Vagina (tissue), 2 donors: ENCODE data around the gene UBQLN1.

ENCODE experiments used
- CTCF ChIP-seq, 3 experiments: fragments of 450-650 bp in 2 of 3; fragments of 200-600 bp in 1 of 3; sonication (generic) in 1 of 3; IDR thresholded peaks; one replicate each; pipeline ENCODE4 v1.5.1; 2017 to 2019; ENCODE audit warnings: antibody characterized with exemption in 3 of 3, mild to moderate bottlenecking in 2 of 3, moderate library complexity in 2 of 3
- POLR2A ChIP-seq, 2 donors: fragments of 450-650 bp; IDR thresholded peaks; one replicate each; pipeline ENCODE4 v1.6.1; 2017; ENCODE audit warnings: antibody characterized with exemption in 2 of 2, mild to moderate bottlenecking in 2 of 2, moderate library complexity in 2 of 2
- POLR2AphosphoS5 ChIP-seq, 2 donors: sonication (generic); formaldehyde crosslinking; IDR thresholded peaks; one replicate each; pipeline ENCODE4 v1.9.0; 2017; ENCODE audit warnings: antibody characterized with exemption in 2 of 2, mild to moderate bottlenecking in 2 of 2, low read depth in 1 of 2; ENCODE audit not compliant: insufficient read depth in 1 of 2

DNA sequence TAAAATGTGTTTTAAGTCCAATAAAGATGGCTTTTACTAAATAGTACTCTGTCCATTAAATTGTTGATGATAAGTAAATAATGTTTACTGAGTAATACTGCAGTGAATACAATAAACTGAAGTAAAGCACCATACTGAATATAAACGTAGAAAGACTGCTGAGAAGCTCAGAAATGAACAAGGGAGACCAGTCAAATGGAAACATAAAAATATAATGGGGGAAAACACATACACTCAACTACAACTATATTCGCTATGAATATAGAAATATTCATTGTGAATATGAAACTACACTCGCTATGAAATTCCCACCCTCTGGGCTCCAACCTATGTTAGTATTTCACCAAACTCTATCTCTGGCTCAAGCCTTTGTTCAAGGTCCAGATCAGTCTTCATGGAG is 41.9 kb upstream of the UBQLN1 start:
- TF ChIP-seq POLR2A (IDR thresholded peaks at IDR 0.05) (no peak), POLR2AphosphoS5 (IDR thresholded peaks at IDR 0.05; ENCODE audit: insufficient read depth in 1 of 2, low read depth in 1 of 2) (no peak), CTCF (IDR thresholded peaks at IDR 0.05) (no peak)
